GM21526 (cell line): ENCODE data around the gene CD163L1.
"Not testable (repeated sequence)": the region's sequence is repeated elsewhere in the genome, so short reads cannot be mapped to it uniquely, and the experiment has no call there.

Source experiments
- ATAC-seq: cut with Tn5 transposase; IDR thresholded peaks from one replicate; pipeline ENCODE4 v1.9.1; 2021; ENCODE audit warnings: moderate library complexity; ENCODE audit not compliant: unreplicated experiment, low FRiP score

The CD163L1 gene

DNA sequence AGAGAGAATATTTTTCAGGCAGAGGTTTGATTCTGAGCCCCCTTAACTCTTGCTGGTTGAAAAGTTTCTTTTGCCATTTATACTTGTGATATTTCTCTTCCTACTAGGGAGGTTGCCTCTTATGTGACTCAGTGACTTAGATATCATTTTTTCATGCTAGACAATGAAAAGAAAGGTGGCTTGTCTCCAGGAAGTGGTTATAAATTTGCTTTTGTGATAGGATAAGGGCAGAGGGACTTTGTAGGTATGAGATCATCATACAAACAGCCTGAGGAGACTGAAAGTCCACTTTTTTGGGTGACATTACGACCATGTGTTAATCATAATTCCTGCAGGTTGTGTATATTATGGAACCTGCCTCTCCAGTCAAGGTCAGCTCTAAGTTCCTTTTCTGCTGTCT lies 104.3 kb downstream of the CD163L1 start:
- ATAC-seq, result no peak

DNA sequence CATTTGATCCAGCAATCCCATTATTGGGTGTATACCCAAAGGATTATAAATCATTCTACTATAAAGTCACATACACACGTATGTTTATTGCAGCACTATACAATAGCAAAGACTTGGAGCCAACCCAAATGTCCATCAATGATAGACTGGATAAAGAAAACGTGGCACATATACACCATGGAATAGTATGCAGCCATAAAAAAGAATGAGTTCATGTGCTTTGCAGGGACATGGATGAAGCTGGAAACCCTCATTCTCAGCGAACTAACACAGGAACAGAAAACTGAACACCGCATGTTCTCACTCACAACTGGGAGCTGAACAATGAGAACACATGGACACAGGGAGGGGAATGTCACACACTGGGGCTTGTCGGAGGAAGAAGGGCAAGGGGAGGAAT lies 106.2 kb downstream of the CD163L1 start:
- ATAC-seq, result not testable (repeated sequence)

DNA sequence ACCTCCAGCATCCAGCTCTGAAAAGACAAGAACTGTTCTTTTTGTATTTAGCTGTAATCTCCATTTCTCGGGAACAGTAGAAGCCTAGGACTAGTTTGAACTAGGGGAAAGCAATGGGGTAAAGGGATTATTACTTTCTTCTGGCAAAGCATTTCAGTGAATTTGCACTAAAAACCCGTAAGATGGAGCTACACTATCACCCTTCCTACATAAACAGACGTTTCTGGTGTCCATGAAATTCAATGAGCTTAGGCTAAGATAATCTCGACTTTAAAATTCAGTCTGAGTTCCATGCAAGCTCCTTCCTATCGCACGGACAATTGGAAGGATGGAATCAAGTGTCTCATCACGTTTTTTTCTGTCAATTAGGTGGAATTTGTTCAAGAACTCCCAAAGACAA lies 116.0 kb downstream of the CD163L1 start:
- ATAC-seq, result no peak

DNA sequence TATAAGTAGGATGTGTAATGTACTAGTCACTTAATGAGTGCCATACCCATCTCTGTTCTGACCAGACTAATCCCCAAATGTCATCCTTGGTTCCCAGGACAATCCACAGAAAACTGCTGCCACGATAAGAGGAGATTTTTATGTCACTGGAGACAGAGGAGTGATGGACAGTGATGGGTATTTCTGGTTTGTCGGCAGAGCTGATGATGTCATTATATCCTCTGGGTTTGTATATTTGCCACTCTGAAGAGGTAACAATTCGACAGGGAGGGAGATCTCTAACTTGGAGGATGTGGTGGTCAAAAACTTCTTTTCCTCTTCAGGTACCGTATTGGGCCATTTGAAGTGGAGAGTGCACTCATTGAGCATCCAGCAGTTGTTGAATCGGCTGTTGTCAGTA lies 119.8 kb downstream of the CD163L1 start:
- ATAC-seq, result no peak

DNA sequence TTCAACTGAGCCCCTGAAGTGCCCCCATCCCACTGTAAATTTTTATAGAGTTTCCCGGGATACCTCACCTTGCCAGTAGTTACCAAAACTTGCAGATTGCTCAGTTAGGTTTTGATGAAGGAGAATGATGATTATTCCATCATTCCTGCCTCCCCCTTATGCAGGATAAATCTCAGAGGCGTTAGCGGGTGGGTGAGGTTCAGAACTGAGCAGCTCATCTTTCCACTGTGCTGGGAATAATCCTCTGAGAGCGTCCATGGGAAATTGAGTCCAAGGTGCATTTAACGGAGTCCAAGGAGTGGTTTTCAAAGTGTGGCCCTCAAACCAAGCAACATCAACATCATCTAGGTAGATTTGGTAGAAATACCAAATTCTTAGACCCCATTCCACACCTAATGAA lies 121.4 kb downstream of the CD163L1 start:
- ATAC-seq, result no peak

DNA sequence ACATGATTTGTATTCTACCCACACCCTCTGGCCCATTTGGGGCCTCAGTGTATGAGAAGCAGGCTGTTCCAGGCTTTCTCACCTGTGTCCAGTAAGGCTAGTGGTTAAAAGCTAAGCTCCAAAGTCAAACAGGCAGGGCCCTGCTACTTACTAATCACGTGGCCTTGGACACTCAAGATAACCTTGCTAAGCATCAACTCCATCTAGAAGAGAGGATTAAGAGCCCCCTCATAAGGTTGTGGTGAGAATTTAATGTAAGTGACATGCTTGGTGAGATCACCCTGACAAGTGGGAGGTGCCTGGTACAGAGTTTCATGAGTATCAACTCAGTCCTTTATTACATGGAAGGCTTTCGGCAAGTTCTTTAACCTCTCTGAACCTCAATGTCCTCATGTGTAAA lies 122.3 kb downstream of the CD163L1 start:
- ATAC-seq, result no peak

DNA sequence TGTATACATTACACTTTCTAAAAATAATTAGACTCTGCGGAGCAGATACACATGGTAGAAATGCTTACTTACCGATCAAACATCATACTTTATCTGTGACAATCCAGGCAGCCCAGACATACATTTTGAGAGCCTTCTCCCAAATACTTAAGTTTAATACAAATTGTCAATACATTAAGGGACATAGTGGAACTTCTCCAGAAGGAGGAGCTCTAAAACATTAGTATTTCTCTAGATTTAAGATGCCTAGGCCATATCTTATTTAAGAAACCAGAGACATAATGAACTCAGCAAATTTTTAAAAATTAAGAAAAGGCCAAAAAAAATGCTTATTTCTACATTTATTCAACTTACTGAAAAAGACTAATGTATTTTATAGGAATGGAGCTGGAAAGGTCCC lies 124.0 kb downstream of the CD163L1 start:
- no peak for ATAC-seq

DNA sequence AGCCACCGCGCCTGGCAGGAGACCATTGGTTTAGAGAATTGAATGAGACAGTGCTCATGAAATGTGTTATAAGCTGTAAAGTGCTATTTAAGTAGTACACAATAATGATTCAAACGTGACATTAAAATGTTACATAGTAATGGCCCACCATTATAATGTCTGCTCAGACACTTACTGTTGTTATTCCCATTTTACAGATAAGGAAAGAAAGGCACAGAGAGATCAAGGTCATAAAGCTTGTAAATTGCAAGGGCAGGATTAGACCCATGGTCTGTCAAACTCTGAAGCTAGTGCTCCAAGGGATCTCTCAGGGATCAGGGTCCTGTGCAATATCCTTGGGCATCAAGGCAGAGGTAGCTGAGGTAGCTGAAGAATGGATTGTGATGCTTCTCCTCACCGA lies 133.9 kb downstream of the CD163L1 start:
- ATAC-seq, result no peak
